ENCODE results near the gene ZBED4. TPM values are rescaled to one million over a fixed set of nuclear protein-coding genes. Genes with fewer than 3 reads are reported as not detected.
A peak's percentile ranks its signal among the peaks of the same experiment; 100 is the strongest.

The ZBED4 gene
- total and polyA plus RNA-seq, 2 of the 13 experiments (the other 11 are each of a cell fraction or from before 2014, with no cell fraction given) = 5.4 to 9.6 TPM

DNA sequence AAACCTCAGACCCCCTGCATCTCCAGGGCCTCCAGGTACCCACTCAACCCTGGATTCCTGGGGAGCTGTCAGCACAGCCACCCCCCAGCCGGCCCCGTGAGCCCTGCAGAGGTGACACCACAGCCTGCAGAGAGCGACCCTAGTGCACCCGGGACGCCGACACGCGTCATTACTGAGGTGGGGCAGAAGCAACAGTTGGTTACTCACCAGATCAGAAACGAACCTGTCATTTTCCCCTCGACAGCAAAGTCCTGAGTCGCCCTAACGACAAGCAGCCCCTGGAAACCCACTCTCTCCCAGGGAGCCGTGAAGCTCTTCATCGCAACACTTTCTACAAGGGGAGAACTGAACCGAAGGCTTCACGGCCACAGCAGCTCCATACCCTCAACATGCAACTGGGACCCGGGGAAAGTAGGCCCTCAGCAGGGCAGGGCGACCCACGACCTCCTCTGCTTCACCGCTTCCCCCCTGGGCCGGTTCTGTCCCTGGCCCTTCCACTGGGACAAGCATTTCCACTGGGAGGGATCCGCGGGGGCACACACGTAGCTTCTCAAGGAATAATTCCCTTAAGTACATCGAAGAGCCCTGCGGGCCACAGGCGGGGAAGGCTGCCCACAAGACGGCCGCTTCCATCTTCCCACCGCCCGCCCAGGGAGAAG is 27.6 kb upstream of the ZBED4 start (continued):
- TF ChIP-seq, protein P1, sequence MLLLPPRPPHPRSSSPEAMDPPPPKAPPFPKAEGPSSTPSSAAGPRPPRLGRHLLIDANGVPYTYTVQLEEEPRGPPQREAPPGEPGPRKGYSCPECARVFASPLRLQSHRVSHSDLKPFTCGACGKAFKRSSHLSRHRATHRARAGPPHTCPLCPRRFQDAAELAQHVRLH (CRISPR knock-in tag; IDR thresholded peaks at IDR 0.05; ENCODE audit: borderline replicate concordance, low read depth) = no peak
- no peak for TF ChIP-seq ZNF605 (CRISPR knock-in tag; IDR thresholded peaks at IDR 0.05)
- 0 out of 2 replicates have a peak, but pooled peaks have one; percentile 8 for TF ChIP-seq JUND (CRISPR knock-in tag; IDR thresholded peaks at IDR 0.05)
- TF ChIP-seq ZNF570 (CRISPR knock-in tag; IDR thresholded peaks at IDR 0.05; ENCODE audit: borderline replicate concordance) = no peak
- TF ChIP-seq, protein P2, sequence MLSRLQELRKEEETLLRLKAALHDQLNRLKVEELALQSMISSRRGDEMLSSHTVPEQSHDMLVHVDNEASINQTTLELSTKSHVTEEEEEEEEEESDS (CRISPR knock-in tag; IDR thresholded peaks at IDR 0.05; ENCODE audit: borderline replicate concordance) = no peak
- TF ChIP-seq SP5 (CRISPR knock-in tag; IDR thresholded peaks at IDR 0.05; ENCODE audit: borderline replicate concordance, low read depth) = no peak
- no peak for TF ChIP-seq ZNF44 (CRISPR knock-in tag; IDR thresholded peaks at IDR 0.05)
- TF ChIP-seq, protein P3, sequence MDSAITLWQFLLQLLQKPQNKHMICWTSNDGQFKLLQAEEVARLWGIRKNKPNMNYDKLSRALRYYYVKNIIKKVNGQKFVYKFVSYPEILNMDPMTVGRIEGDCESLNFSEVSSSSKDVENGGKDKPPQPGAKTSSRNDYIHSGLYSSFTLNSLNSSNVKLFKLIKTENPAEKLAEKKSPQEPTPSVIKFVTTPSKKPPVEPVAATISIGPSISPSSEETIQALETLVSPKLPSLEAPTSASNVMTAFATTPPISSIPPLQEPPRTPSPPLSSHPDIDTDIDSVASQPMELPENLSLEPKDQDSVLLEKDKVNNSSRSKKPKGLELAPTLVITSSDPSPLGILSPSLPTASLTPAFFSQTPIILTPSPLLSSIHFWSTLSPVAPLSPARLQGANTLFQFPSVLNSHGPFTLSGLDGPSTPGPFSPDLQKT (CRISPR knock-in tag; IDR thresholded peaks at IDR 0.05; ENCODE audit: borderline replicate concordance) = no peak
- TF ChIP-seq, protein P4, sequence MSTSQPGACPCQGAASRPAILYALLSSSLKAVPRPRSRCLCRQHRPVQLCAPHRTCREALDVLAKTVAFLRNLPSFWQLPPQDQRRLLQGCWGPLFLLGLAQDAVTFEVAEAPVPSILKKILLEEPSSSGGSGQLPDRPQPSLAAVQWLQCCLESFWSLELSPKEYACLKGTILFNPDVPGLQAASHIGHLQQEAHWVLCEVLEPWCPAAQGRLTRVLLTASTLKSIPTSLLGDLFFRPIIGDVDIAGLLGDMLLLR (CRISPR knock-in tag; IDR thresholded peaks at IDR 0.05) = no peak
- TF ChIP-seq, protein P5, sequence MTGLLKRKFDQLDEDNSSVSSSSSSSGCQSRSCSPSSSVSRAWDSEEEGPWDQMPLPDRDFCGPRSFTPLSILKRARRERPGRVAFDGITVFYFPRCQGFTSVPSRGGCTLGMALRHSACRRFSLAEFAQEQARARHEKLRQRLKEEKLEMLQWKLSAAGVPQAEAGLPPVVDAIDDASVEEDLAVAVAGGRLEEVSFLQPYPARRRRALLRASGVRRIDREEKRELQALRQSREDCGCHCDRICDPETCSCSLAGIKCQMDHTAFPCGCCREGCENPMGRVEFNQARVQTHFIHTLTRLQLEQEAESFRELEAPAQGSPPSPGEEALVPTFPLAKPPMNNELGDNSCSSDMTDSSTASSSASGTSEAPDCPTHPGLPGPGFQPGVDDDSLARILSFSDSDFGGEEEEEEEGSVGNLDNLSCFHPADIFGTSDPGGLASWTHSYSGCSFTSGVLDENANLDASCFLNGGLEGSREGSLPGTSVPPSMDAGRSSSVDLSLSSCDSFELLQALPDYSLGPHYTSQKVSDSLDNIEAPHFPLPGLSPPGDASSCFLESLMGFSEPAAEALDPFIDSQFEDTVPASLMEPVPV (CRISPR knock-in tag; IDR thresholded peaks at IDR 0.05) = no peak
- no peak for TF ChIP-seq ZNF260 (CRISPR knock-in tag; IDR thresholded peaks at IDR 0.05; ENCODE audit: borderline replicate concordance, low read depth)
- 0 out of 2 replicates have a peak, but pooled peaks have one; percentile 30 for TF ChIP-seq ZNF234 (CRISPR knock-in tag; conservative IDR thresholded peaks at IDR 0.05)
- no peak for TF ChIP-seq SCMH1 (CRISPR knock-in tag; IDR thresholded peaks at IDR 0.05; ENCODE audit: borderline replicate concordance)
- TF ChIP-seq FOXO1 (CRISPR knock-in tag; IDR thresholded peaks at IDR 0.05) = no peak
- TF ChIP-seq, protein P6, sequence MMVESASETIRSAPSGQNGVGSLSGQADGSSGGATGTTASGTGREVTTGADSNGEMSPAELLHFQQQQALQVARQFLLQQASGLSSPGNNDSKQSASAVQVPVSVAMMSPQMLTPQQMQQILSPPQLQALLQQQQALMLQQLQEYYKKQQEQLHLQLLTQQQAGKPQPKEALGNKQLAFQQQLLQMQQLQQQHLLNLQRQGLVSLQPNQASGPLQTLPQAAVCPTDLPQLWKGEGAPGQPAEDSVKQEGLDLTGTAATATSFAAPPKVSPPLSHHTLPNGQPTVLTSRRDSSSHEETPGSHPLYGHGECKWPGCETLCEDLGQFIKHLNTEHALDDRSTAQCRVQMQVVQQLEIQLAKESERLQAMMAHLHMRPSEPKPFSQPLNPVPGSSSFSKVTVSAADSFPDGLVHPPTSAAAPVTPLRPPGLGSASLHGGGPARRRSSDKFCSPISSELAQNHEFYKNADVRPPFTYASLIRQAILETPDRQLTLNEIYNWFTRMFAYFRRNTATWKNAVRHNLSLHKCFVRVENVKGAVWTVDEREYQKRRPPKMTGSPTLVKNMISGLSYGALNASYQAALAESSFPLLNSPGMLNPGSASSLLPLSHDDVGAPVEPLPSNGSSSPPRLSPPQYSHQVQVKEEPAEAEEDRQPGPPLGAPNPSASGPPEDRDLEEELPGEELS (CRISPR knock-in tag; IDR thresholded peaks at IDR 0.05) = peak; percentile 14; the same call in 1 of the 2 replicates
- peak; percentile 33 for TF ChIP-seq ZNF501 (CRISPR knock-in tag; IDR thresholded peaks at IDR 0.05)
- TF ChIP-seq, protein P7, sequence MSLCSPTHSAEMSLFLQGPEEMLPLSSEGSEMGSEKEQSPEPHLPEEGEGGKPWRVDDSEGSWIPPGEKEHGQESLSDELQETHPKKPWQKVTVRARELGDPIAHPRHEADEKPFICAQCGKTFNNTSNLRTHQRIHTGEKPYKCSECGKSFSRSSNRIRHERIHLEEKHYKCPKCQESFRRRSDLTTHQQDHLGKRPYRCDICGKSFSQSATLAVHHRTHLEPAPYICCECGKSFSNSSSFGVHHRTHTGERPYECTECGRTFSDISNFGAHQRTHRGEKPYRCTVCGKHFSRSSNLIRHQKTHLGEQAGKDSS (CRISPR knock-in tag; IDR thresholded peaks at IDR 0.05; ENCODE audit: borderline replicate concordance, low read depth) = no peak
- TF ChIP-seq, protein P8, sequence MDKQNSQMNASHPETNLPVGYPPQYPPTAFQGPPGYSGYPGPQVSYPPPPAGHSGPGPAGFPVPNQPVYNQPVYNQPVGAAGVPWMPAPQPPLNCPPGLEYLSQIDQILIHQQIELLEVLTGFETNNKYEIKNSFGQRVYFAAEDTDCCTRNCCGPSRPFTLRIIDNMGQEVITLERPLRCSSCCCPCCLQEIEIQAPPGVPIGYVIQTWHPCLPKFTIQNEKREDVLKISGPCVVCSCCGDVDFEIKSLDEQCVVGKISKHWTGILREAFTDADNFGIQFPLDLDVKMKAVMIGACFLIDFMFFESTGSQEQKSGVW (CRISPR knock-in tag; IDR thresholded peaks at IDR 0.05; ENCODE audit: borderline replicate concordance) = no peak
- TF ChIP-seq ZNF598 (CRISPR knock-in tag; IDR thresholded peaks at IDR 0.05; ENCODE audit: borderline replicate concordance) = 0 out of 2 replicates have a peak, but pooled peaks have one; percentile 23
- TF ChIP-seq ZNF30 (CRISPR knock-in tag; IDR thresholded peaks at IDR 0.05) = no peak
- TF ChIP-seq FOXJ3 (CRISPR knock-in tag; IDR thresholded peaks at IDR 0.05; ENCODE audit: borderline replicate concordance) = 0 out of 2 replicates have a peak, but pooled peaks have one; percentile 42

Data from HepG2 (cell line).